ENCODE results near the gene SIPA1L2. TPM values are rescaled to one million over a fixed set of nuclear protein-coding genes. Genes with fewer than 3 reads are reported as not detected.

The SIPA1L2 gene
- total RNA-seq, 3 donors from 2014 or later, result 16.3 to 46.9 (median 35.9) TPM

DNA sequence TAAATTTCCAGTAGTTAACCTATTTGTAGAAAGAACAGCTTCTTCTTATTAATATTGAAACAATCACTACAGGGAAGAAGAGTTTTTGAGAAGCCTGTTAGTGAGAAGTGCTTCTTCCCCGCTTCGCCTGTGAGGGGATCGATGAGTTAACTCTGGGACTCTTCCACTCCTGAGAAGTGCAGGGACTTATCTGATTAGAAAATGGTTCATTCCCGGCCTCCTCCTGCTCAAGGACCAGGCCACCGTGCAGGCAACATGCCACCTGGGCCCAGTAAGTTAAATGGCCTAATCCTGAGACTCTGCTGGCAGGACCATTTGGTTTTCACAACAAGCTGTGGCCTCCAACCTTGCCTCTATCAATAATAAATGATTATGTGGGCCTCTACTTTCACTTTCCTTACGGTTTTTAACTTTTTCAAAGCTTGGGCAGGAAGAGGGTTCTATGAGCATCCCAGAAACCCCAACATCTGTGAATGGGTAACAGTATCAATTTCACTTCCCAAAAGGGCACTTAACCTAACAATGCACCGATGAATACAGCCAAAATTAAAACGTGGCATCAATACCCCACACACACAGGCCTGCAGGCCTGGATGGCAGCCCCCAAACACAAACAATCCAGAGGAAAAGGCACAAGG, 33.1 kb downstream of the SIPA1L2 start:
- intact Hi-C loops (cut with DNase I; ENCODE audit: low total_unique reads), result no loop called here
- no peaks in the 10 kb centered on the region for H3K4me1 ChIP-seq

DNA sequence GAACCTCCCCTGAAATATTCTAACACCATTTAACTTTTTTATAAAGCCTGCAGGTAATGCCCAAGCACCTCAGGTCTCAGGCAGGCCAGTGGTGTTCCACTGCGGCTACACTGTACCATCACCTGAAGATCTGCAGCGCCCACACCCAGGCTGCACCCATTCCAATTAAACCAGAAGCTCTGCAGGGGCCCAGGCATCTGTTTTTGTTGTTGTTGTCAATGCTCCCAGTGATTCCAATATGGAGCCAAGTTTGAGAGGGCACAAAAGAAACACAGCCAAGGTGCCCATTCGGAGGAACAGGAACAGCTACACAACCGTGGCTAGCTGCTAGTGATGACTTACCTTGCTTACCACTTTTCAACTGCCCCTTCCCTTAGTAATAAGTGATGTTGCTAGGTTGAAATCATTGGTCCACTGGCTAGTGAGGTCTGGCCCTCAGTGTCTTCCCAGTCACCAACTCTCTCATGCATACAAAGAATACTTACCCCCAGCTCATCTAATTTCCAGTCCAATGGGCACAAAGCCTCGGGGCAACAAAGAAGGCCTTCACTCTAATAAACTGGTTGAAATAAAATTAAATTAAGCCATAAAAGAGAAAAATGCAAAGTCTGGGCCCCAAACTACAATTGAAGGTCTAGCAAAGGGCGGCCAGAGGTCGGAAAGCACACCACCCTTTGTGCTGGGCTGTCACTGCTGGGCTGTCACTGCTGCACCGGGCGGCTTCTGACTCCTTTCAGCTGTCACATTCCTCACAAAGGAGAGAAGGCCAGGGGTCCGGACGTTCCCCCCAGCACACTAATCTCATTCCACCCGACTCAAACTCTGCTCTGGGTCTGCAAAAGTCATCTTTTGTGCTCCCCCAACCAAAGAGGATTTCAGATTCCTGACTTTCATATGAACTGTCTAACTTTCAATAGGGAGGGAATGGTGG, 34.9 kb downstream of the SIPA1L2 start:
- Histone ChIP-seq H3K4me3 (no peak overlapping the region), H3K9me3 (no peaks in the 10 kb centered on the region), H3K27ac (no peak overlapping the region), H3K27me3 (no peaks in the 10 kb centered on the region), H3K36me3 (no peaks in the 10 kb centered on the region), H3K4me1 (no peaks in the 10 kb centered on the region)
- intact Hi-C loops (cut with DNase I; ENCODE audit: low total_unique reads), result no loop called here
- no peak for DNase-seq (ENCODE audit: low spot score in 2 of 2)
- TF ChIP-seq, protein P1, sequence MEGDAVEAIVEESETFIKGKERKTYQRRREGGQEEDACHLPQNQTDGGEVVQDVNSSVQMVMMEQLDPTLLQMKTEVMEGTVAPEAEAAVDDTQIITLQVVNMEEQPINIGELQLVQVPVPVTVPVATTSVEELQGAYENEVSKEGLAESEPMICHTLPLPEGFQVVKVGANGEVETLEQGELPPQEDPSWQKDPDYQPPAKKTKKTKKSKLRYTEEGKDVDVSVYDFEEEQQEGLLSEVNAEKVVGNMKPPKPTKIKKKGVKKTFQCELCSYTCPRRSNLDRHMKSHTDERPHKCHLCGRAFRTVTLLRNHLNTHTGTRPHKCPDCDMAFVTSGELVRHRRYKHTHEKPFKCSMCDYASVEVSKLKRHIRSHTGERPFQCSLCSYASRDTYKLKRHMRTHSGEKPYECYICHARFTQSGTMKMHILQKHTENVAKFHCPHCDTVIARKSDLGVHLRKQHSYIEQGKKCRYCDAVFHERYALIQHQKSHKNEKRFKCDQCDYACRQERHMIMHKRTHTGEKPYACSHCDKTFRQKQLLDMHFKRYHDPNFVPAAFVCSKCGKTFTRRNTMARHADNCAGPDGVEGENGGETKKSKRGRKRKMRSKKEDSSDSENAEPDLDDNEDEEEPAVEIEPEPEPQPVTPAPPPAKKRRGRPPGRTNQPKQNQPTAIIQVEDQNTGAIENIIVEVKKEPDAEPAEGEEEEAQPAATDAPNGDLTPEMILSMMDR (IDR thresholded peaks at IDR 0.05), result no peak
- TF ChIP-seq POLR2A (IDR thresholded peaks at IDR 0.05) (no peak), POLR2AphosphoS5 (IDR thresholded peaks at IDR 0.05) (no peak)

More for the DNA sequence above, 33.1 kb downstream of the SIPA1L2 start:
- no peaks in the 10 kb centered on the region for H3K9me3 ChIP-seq
- H3K27ac ChIP-seq, result no peak overlapping the region
- TF ChIP-seq, protein P1 (IDR thresholded peaks at IDR 0.05), result no peak
- TF ChIP-seq POLR2AphosphoS5 (IDR thresholded peaks at IDR 0.05) (no peak), POLR2A (IDR thresholded peaks at IDR 0.05) (no peak)
- no peaks in the 10 kb centered on the region for H3K27me3 ChIP-seq
- DNase-seq (ENCODE audit: low spot score in 2 of 2), result no peak
- no peak overlapping the region for H3K4me3 ChIP-seq
- H3K36me3 ChIP-seq, result no peaks in the 10 kb centered on the region

DNA sequence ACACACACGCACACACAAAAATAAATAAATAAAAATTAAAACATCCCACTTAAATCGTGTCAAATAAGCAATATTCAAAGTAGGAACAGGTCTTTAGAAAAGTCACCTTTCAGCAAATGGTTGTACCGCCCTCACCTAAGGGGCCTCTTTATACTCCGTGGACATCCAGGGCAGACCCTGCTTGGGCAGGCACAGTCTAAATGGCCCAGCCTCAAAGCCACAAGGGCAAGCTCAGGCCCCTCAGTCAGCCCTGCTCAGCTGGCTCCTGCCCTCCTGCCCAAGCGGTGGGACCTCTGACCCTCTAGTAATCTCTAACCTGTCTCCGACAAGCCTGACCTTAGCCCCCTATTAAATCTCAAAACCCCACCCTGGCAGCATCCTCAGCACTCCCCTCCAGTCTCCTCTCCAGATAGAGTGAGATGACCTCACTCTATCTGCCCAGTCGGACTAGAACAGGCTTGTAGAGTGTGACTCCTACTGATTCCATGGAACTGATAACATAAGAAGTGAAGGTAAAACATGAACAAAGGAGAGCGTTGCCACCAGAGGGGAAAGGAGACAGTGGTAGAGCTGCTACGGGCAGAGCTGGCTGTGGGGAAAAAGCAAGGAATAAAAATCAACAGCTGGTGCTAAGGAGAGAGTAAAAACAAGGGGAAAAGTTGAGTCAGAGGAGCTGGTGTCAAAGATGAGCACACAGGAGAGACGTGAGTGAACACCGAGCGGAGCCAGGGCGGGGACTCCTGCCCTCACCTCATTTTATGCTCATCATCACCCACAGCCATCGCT, 36.0 kb downstream of the SIPA1L2 start:
- no peak for DNase-seq (ENCODE audit: low spot score in 2 of 2)
- Histone ChIP-seq H3K4me1 (no peaks in the 10 kb centered on the region), H3K4me3 (no peak overlapping the region), H3K27me3 (no peaks in the 10 kb centered on the region), H3K9me3 (no peaks in the 10 kb centered on the region), H3K36me3 (no peaks in the 10 kb centered on the region), H3K27ac (no peak overlapping the region)
- intact Hi-C loops (cut with DNase I; ENCODE audit: low total_unique reads), result no loop called here
- TF ChIP-seq POLR2A (IDR thresholded peaks at IDR 0.05) (no peak), POLR2AphosphoS5 (IDR thresholded peaks at IDR 0.05) (no peak)
- TF ChIP-seq, protein P1 (IDR thresholded peaks at IDR 0.05), result no peak

DNA sequence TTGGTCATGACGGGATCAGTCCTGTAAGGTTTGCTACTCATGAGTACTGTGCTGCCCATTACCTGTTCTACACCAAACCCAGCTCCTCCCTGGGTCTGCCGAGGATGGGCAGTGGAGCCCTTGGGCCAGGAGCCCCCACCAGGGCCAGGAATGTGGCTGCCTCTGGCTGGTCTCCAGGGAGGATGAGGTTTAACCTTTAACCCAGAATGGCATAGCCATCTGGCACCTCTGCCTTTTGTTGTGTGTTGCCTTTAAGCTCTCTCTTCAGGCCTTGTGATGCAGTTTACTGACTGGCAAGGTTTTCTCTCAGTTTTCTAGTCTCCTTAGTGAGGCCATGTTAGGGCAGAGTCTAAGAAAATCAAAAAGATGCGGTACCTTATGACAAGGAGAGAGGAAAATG, 38.6 kb downstream of the SIPA1L2 start:
- TF ChIP-seq, protein P1 (IDR thresholded peaks at IDR 0.05), result no peak
- no peak for TF ChIP-seq POLR2AphosphoS5 (IDR thresholded peaks at IDR 0.05)
- TF ChIP-seq POLR2A (IDR thresholded peaks at IDR 0.05), result no peak
- Histone ChIP-seq H3K4me3 (no peak overlapping the region), H3K9me3 (no peaks in the 10 kb centered on the region), H3K27ac (peak overlapping the region in 1 of 2 donors; percentile 27), H3K36me3 (no peaks in the 10 kb centered on the region), H3K4me1 (no peaks in the 10 kb centered on the region), H3K27me3 (no peaks in the 10 kb centered on the region)
- no peak for DNase-seq (ENCODE audit: low spot score in 2 of 2)
- intact Hi-C loops (cut with DNase I; ENCODE audit: low total_unique reads), result no loop called here
